Parietal lobe (tissue), 1 donor: ENCODE results near the gene CNN3. TPM values are rescaled to one million over a fixed set of nuclear protein-coding genes. Genes with fewer than 3 reads are reported as not detected.

ENCODE experiments used
- total RNA-seq: library from RNA; depleted of rRNA; stranded (reverse); fragments of >200 nt; gene quantifications from one replicate; pipeline ENCODE4 v1.2.3, GENCODE V29; 2014

Gene CNN3
- total RNA-seq = 144 TPM

DNA sequence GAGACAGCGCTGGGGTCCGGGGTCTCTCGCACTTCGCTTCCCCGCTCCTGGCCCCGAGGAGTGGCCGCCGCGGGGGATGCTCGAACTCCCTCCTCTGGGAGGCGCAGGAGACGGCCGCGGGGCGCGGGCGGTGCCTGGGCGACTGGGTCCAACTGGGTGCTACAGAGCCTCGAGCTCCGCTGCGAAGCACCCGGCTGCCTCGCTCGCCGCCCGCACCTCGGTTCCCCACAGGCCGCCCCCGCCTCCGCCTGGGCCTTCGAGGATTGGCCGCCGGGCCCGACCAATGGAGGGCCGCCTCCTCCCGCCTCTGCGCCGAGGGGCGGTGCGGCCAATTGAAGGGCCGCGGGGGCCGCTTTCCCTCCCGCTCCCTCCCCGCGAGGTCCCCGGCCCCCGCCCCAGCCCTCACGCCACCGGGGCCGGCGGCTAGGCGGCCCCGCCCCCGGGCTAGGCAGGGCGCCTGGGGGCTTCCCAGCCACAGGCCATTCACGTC is at the start of gene CNN3:
Gene CNN3, minus strand, starts transcription at position 196 of the 490 bp plus-strand sequence. CDS start 216 bp downstream, outside the sequence.

Other genes with a start within 250 kb of the CNN3 start
- 2.2 TPM for gene SLC44A3, start 106.8 kb downstream of the CNN3 start, total RNA-seq
- gene ALG14, start 145.8 kb upstream of the CNN3 start, total RNA-seq = 4.7 TPM
- 7.8 TPM for gene TLCD4, start 190.2 kb upstream of the CNN3 start, total RNA-seq